Gastrocnemius medialis (tissue), 4 donors: ENCODE data around the gene NT5DC2. TPM values are rescaled to one million over a fixed set of nuclear protein-coding genes. Genes with fewer than 3 reads are reported as not detected.

Experiments
- ATAC-seq, 2 donors: fragments of 150-250 bp; one replicate each; pipeline ENCODE4 v1.9.1; 2016
- DNase-seq, 2 donors: peaks; one replicate each; pipeline ENCODE4 v3.0.0-alpha.2; 2019
- H3K27ac ChIP-seq, 4 donors: fragments of 200-600 bp; sonication (generic); 1 replicate in 1 of 4; 2 replicates in 3 of 4; pipeline ENCODE4 v1.5.1; 2016 to 2018; ENCODE audit warnings: mild to moderate bottlenecking in 2 of 4, moderate library complexity in 1 of 4
- H3K27me3 ChIP-seq, 3 donors: fragments of 200-600 bp; sonication (generic) in 2 of 3; 1 replicate in 1 of 3; 2 replicates in 2 of 3; pipeline versions ENCODE4 v1.5.1 to v1.6.0; 2016 to 2019; ENCODE audit warnings: mild to moderate bottlenecking in 1 of 3, moderate library complexity in 1 of 3
- H3K36me3 ChIP-seq, 2 donors: fragments of 200-600 bp; sonication (generic) in 1 of 2; one replicate each; pipeline ENCODE4 v1.5.1; 2017 to 2018
- H3K4me1 ChIP-seq, 2 donors: fragments of 200-600 bp; sonication (generic) in 1 of 2; one replicate each; pipeline ENCODE4 v1.5.1; 2016 to 2017; ENCODE audit warnings: mild to moderate bottlenecking in 2 of 2
- H3K4me3 ChIP-seq, 4 donors: fragments of 200-600 bp; sonication (generic) in 3 of 4; 1 replicate in 1 of 4; 2 replicates in 3 of 4; pipeline ENCODE4 v1.5.1; 2016 to 2019; ENCODE audit warnings: mild to moderate bottlenecking in 2 of 4
- H3K9me3 ChIP-seq, 3 donors: fragments of 200-600 bp; sonication (generic) in 2 of 3; 1 replicate in 1 of 3; 2 replicates in 2 of 3; pipeline ENCODE4 v1.5.1; 2016 to 2019
- POLR2A ChIP-seq, 2 donors: fragments of 450-650 bp; IDR thresholded peaks; one replicate each; pipeline ENCODE4 v1.6.1; 2017; ENCODE audit warnings: antibody characterized with exemption in 2 of 2, mild to moderate bottlenecking in 2 of 2, moderate library complexity in 2 of 2
- in situ Hi-C, 4 donors: fragments of 200-750 bp; cut with MboI; loops; one replicate each; pipeline versions ENCODE4 v1.15.0 to v1.8.0; 2017; ENCODE audit warnings: low sequenced_read_pairs in 4 of 4
- intact Hi-C: fragments of 100-400 bp; cut with DNase I; formaldehyde crosslinking; loops from one replicate; pipeline ENCODE4 v1.15.1; 2023; ENCODE audit warnings: low total_unique reads
- total RNA-seq, 4 donors: library from RNA; depleted of rRNA; stranded (reverse); fragments of >200 nt; gene quantifications; one replicate each; pipeline versions ENCODE4 v1.1.0 to v1.2.3, GENCODE V29; 2016
- TF ChIP-seq, protein P1 (sequence below), 5 experiments: fragments of 450-650 bp in 3 of 5; fragments of 200-600 bp in 2 of 5; sonication (generic) in 2 of 5; IDR thresholded peaks in 4 of 5; conservative IDR thresholded peaks in 1 of 5; 1 replicate in 4 of 5; 2 replicates in 1 of 5; pipeline ENCODE4 v1.5.1; 2016 to 2019; ENCODE audit warnings: antibody characterized with exemption in 5 of 5, mild to moderate bottlenecking in 3 of 5, moderate library complexity in 3 of 5

The NT5DC2 gene
- total RNA-seq, 4 donors from 2014 or later, result 4.4 to 14.7 (median 8.1) TPM

DNA sequence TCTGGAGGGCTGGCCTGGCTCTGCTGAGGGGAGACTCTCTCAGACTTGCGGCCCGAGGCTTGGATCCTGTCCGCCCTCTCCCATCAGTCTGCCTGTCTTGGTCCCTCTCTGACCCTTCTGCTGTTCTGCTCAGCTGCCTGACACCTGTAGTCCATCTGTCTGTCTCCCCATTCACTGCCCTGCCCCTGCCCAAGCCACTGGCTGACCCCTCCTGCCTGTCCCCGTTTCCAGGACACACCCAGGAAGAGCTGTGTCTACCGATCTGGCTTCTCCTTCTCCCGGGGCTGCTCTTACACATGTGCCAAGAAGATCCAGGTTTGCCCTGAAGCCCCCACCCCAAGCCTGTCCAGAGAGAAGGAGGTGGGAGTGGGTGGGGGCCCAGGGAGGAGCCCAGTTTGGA lies 18.5 kb downstream of the NT5DC2 start:
- Histone ChIP-seq H3K36me3 (no peaks in the 10 kb centered on the region), H3K9me3 (no peaks in the 10 kb centered on the region), H3K27ac (no peak overlapping the region), H3K4me3 (no peak overlapping the region), H3K27me3 (no peaks in the 10 kb centered on the region), H3K4me1 (no peaks in the 10 kb centered on the region)
- no peak for DNase-seq
- no peak for TF ChIP-seq POLR2A (IDR thresholded peaks at IDR 0.05)
- TF ChIP-seq, protein P1, sequence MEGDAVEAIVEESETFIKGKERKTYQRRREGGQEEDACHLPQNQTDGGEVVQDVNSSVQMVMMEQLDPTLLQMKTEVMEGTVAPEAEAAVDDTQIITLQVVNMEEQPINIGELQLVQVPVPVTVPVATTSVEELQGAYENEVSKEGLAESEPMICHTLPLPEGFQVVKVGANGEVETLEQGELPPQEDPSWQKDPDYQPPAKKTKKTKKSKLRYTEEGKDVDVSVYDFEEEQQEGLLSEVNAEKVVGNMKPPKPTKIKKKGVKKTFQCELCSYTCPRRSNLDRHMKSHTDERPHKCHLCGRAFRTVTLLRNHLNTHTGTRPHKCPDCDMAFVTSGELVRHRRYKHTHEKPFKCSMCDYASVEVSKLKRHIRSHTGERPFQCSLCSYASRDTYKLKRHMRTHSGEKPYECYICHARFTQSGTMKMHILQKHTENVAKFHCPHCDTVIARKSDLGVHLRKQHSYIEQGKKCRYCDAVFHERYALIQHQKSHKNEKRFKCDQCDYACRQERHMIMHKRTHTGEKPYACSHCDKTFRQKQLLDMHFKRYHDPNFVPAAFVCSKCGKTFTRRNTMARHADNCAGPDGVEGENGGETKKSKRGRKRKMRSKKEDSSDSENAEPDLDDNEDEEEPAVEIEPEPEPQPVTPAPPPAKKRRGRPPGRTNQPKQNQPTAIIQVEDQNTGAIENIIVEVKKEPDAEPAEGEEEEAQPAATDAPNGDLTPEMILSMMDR (IDR thresholded peaks at IDR 0.05 in 4 of 5, conservative IDR thresholded peaks at IDR 0.05 in 1 of 5), result no peak
- no peak for ATAC-seq
- in situ Hi-C loops (no loop called here), intact Hi-C loops (no loop called here)

DNA sequence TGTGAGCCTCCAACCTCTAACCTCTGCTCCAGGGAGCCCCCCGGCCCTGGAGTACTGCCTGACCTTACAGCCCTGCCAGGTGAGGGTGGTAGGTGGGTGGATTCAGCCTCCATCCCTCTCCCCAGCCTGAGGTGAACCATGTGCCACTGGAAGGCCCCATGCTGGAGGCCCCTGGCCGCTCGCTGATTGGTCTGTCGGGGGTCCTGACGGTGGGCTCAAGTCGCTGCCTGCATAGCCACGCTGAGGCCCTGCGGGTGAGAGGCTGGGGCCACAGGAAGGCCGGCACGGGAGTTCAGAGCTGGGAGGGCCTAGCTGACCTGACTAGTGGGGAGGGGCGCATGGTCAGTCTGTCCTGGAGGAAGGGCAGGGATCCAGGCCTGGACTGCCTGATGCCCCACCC lies 19.1 kb downstream of the NT5DC2 start:
- H3K4me1 ChIP-seq, result no peaks in the 10 kb centered on the region

DNA sequence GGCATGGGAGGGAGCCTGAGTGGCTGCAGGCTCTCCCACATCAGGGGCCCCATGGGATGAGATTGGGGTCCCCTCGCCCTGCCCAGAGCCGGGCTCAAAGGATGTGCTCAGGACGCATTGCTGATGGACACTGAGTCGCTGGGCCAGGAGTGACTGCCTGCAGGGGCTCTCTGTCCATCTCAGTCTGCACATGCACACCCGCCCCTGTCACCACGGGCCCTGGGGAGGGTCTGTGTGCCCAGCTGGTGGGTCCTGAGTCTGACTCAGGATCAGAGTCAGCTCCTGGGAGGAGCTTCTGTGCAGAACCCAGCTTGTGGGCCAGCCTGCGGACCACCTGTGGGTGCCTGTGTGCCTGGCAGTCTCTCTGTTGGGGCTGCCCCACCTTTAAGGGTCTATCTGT lies 20.4 kb downstream of the NT5DC2 start:
- H3K27ac ChIP-seq, result no peak overlapping the region
- no peak overlapping the region for H3K4me3 ChIP-seq
- no peaks in the 10 kb centered on the region for H3K27me3 ChIP-seq
- intact Hi-C loops, result no loop called here
- no peaks in the 10 kb centered on the region for H3K9me3 ChIP-seq
- no peaks in the 10 kb centered on the region for H3K36me3 ChIP-seq
- TF ChIP-seq, protein P1 (IDR thresholded peaks at IDR 0.05 in 4 of 5, conservative IDR thresholded peaks at IDR 0.05 in 1 of 5), result no peak
- no peak for TF ChIP-seq POLR2A (IDR thresholded peaks at IDR 0.05)
- no peaks in the 10 kb centered on the region for H3K4me1 ChIP-seq
- ATAC-seq (no peak), DNase-seq (no peak)
- in situ Hi-C loops, result no loop called here

More for the DNA sequence above, 19.1 kb downstream of the NT5DC2 start:
- Histone ChIP-seq H3K4me3 (no peak overlapping the region), H3K9me3 (no peaks in the 10 kb centered on the region), H3K27me3 (no peaks in the 10 kb centered on the region), H3K36me3 (no peaks in the 10 kb centered on the region), H3K27ac (no peak overlapping the region)
- intact Hi-C loops (no loop called here), in situ Hi-C loops (no loop called here)
- TF ChIP-seq, protein P1 (IDR thresholded peaks at IDR 0.05 in 4 of 5, conservative IDR thresholded peaks at IDR 0.05 in 1 of 5), result no peak
- no peak for TF ChIP-seq POLR2A (IDR thresholded peaks at IDR 0.05)
- DNase-seq (no peak), ATAC-seq (no peak)

DNA sequence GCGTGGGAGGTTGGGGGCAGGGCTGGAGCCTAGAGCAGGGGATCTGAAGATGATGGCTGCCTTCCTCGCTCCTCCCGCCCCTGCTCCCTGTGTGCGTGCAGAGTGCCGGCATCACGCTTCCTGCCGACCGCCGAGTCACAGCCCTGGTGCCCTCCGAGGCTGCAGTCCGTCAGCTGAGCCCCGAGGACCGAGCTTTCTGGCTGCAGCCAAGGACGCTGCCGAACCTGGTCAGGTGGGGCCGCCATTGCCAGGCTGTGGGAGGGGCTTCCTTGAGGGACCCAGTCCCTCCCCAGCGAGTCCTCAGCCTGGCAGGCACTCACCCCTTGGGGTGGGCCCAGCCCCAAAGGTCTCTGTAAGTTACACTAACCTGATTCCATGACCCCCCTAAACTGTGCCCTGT lies 20.9 kb downstream of the NT5DC2 start:
- Histone ChIP-seq H3K27me3 (no peaks in the 10 kb centered on the region), H3K4me3 (no peak overlapping the region), H3K36me3 (no peaks in the 10 kb centered on the region), H3K27ac (no peak overlapping the region), H3K4me1 (no peaks in the 10 kb centered on the region), H3K9me3 (no peaks in the 10 kb centered on the region)
- in situ Hi-C loops (no loop called here), intact Hi-C loops (no loop called here)
- ATAC-seq (no peak), DNase-seq (no peak)
- TF ChIP-seq POLR2A (IDR thresholded peaks at IDR 0.05), result no peak
- TF ChIP-seq, protein P1 (IDR thresholded peaks at IDR 0.05 in 4 of 5, conservative IDR thresholded peaks at IDR 0.05 in 1 of 5), result no peak

DNA sequence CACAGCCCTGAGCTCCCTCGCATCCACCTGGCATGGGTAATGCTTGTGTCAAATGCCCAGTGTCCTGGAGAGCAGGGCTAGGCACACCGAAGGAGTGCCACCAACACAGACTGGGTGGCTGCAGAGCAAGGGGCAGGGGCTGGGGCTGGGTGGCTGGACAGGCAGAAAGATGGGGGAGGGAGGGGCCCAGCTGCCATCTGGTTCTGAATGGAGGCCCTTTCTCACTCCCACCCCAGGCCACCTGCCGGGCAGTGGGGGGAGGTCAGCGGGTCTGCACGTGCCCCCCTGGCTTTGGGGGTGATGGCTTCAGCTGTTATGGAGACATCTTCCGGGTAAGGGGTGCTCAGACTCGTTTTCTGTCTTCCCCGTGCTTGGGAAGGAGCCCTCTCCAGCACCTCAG lies 21.6 kb downstream of the NT5DC2 start:
- Histone ChIP-seq H3K36me3 (no peaks in the 10 kb centered on the region), H3K27ac (no peak overlapping the region), H3K27me3 (no peaks in the 10 kb centered on the region), H3K4me1 (no peaks in the 10 kb centered on the region), H3K9me3 (no peaks in the 10 kb centered on the region), H3K4me3 (no peak overlapping the region)
- no peak for DNase-seq
- intact Hi-C loops, result no loop called here
- in situ Hi-C loops, result no loop called here
- TF ChIP-seq, protein P1 (IDR thresholded peaks at IDR 0.05 in 4 of 5, conservative IDR thresholded peaks at IDR 0.05 in 1 of 5), result no peak
- no peak for TF ChIP-seq POLR2A (IDR thresholded peaks at IDR 0.05)
- no peak for ATAC-seq
